ENCODE results near the gene ZNF716. TPM values are rescaled to one million over a fixed set of nuclear protein-coding genes. Genes with fewer than 3 reads are reported as not detected.
"Not testable (repeated sequence)": the region's sequence is repeated elsewhere in the genome, so short reads cannot be mapped to it uniquely, and the experiment has no call there.

The ZNF716 gene
- total RNA-seq, 1 experiment from 2014 or later, result not detected

DNA sequence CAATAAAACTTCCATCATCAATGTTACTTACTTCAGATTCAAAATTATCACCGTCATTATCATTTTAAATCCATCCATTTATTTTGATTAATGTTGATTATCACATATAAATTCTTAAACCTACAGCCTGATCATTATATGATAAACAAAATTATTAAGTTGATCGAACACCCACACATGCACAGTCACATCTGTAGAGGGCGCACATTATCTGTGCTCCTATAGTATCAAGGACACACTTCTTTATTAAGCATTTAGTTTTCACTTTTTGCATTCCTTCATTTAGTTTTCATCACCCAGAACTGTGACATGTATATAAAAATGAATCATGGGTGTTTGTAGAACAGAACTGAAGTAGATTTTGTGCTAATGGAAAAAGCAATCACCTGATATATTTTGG lies 26.2 kb upstream of the ZNF716 start:
- no peaks in the 10 kb centered on the region for H3K27me3 ChIP-seq
- DNase-seq, result no peak
- H3K36me3 ChIP-seq, result no peaks in the 10 kb centered on the region
- no peak overlapping the region for H3K4me3 ChIP-seq
- H3K9me3 ChIP-seq, result no peaks in the 10 kb centered on the region

DNA sequence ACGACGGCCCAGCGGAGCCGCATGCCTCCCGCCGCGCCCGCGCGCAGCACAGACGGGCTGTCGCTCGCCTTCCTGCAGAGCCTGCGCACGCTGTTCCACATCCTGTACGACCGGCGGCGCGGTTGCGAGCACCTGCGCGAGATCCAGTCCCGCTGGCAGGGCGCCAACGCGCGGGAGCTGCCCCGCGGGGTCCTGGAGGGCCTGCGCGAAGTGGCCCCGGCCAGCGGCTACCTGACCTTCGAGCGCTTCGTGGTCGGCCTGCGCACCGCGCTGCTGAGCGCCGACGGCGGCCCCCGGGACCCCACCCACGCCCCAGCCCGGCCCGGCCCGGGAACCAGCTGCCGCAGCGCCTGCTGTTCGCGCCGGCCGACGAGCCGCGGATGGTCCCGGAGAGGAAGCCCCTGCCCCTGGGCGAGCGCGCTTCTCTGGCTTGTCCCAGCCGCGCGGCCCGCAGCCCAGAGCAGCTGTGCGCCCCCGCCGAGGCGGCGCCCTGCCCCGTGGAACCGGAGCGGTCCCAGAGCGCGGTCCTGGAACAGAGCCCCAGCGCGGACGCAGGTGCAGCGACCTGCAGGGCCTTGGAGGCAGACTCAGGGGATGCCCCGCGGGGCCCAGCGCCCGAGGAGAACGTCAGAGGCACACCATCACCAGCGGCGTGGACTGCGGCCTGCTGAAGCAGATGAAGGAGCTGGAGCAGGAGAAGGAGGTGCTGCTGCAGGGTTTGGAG lies 25.3 kb upstream of the ZNF716 start:
- Histone ChIP-seq H3K9me3 (no peaks in the 10 kb centered on the region), H3K4me3 (no peak overlapping the region), H3K27me3 (no peaks in the 10 kb centered on the region), H3K36me3 (no peaks in the 10 kb centered on the region)
- DNase-seq, result no peak

DNA sequence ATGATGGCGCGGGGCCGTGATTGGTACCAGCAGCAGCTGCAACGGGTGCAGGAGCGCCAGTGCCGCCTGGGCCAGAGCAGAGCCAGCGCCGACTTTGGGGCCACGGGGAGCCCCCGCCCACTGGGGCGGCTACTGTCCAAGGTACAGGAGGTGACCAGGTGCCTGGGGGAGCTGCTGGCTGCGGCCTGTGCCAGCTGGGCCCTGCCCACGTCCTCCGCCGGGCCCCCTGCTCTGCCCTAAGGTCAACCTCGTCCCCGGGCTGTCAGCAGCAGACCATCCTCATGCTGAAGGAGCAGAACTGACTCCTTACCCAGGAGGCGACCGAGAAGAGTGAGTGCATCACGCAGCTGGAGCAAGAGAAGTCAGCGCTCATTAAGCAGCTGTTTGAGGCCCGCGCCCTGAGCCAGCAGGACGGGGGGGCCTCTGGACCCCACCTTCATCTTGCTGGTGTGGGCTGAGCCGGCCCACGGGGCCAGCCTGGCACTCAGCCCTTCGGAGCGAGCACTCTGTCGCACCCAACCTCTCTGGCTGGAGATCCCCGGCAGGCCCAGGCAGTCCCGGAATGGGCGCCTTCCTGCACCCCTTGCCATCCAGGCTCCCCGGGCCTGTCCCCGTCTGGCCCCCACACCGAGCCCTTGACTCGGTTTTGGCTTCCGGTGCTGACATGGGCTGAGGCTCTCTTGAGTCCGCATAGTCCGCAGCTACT lies 24.6 kb upstream of the ZNF716 start:
- no peaks in the 10 kb centered on the region for H3K36me3 ChIP-seq
- H3K4me3 ChIP-seq, result no peak overlapping the region
- DNase-seq, result no peak
- H3K27me3 ChIP-seq, result no peaks in the 10 kb centered on the region
- no peaks in the 10 kb centered on the region for H3K9me3 ChIP-seq

DNA sequence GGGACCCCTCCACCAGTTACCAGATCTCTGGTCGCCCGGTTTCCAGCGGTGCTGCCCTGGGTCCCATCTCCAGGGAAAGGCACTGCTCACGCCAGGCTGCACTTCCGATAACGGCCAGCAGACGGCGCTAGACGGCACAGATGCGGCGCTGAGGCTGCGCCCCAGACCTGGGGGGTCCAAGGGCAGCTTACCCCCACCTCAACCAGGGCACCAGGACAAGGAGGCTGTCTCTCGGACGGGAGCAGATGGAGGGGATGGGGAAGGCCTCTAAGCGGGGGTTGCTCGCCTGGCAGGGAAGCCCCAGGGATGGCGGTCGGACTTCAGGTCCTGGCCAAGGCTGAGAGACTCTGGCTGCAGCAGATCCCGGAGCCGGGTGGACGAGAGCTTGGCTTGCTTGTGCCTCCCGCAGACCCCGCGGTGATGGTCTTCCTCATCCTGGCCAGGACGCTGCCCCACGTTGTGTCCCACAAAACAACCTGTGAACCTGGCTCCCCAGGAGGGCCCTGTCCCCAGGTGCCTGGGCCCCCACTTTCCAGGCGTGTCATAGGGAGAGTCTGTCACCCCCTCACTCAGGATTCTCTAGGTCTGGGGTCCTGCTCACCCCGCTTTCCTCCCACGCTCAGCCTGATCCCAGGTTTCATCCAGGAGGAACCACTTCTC lies 23.9 kb upstream of the ZNF716 start:
- no peak overlapping the region for H3K4me3 ChIP-seq
- H3K27me3 ChIP-seq, result no peaks in the 10 kb centered on the region
- H3K36me3 ChIP-seq, result no peaks in the 10 kb centered on the region
- no peaks in the 10 kb centered on the region for H3K9me3 ChIP-seq
- DNase-seq, result no peak

DNA sequence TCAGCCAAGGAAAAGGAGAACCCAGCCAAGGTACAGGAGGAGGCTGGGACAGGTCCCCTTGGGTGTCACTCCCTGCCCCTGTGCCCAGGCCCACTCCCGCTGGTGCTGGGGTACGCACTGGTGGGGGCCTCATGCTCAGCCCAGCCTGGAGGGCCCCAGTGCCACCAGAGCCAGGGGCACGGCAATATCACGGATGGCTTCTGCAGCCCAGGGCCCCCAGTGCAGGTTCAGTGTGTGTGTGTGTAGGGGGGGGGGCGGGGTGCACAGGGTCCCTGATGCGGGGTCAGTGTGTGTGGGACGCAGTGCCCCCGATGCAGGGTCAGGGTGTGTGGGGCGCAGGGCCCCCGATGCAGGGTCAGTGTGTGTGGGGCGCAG lies 23.4 kb upstream of the ZNF716 start:
- Histone ChIP-seq H3K36me3 (no peaks in the 10 kb centered on the region), H3K27me3 (no peaks in the 10 kb centered on the region), H3K9me3 (no peaks in the 10 kb centered on the region), H3K4me3 (no peak overlapping the region)
- DNase-seq, result no peak

DNA sequence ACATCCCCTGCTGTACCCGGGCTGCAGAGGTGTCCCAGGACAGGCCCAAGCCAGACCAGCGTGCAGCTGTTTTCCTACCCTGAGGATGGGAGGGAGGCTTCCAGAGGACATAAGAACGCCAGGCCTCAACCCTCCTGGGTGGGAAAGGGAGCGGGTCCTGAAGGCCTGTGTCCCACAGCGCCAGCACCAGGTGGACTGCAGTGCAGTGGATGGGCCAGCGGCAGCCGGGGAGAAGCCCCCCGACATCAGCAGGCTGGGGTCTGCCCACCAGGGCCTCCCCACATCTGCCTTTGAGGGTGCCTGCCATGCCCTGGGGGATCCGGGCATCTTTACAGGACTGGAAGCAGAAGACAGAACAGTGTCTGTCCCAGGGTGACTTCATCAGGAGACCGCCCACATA lies 22.8 kb upstream of the ZNF716 start:
- Histone ChIP-seq H3K9me3 (no peaks in the 10 kb centered on the region), H3K27me3 (no peaks in the 10 kb centered on the region), H3K36me3 (no peaks in the 10 kb centered on the region), H3K4me3 (no peak overlapping the region)
- DNase-seq, result no peak

DNA sequence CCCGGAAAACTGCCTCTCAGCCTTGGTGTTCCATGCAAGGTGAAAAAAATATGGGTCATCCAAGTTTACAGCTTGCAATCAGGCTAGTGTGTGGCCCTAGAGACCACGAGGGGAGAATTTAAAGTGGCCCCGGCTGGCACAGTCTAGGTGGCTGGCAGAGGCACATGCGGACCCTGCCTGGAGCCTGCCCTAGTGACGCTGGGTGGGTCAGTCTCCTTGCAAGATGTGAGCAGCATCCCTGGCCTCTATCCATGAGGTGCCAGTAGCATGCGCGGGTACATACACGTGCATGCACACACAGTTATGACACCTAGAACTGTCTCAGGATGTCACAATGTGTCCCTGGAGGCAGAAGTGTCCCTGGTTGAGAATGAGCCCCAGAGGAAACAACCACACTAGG lies 22.4 kb upstream of the ZNF716 start:
- DNase-seq, result no peak
- Histone ChIP-seq H3K9me3 (no peaks in the 10 kb centered on the region), H3K36me3 (no peaks in the 10 kb centered on the region), H3K27me3 (no peaks in the 10 kb centered on the region), H3K4me3 (no peak overlapping the region)

DNA sequence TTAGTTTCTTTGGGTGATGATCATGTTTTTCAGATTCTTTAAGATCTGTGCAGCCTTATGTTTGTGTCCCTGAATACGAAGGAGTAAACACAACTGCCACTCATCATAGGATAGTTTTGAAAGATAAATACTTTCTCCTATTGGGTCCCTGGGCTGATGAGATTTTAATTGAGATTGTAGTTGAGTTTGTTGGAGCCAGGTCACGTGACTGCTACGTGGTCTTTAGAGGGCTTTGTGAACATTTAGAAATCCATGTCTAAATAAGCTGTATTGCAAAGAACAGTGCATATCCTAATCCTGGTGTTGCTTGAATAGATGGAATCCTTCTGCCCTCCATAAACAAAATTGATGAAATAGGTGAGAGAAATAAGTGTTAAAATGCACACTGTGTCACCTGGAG lies 17.4 kb upstream of the ZNF716 start:
- no peaks in the 10 kb centered on the region for H3K36me3 ChIP-seq
- H3K27me3 ChIP-seq, result no peaks in the 10 kb centered on the region
- no peak for DNase-seq
- H3K4me3 ChIP-seq, result no peak overlapping the region
- no peaks in the 10 kb centered on the region for H3K9me3 ChIP-seq

DNA sequence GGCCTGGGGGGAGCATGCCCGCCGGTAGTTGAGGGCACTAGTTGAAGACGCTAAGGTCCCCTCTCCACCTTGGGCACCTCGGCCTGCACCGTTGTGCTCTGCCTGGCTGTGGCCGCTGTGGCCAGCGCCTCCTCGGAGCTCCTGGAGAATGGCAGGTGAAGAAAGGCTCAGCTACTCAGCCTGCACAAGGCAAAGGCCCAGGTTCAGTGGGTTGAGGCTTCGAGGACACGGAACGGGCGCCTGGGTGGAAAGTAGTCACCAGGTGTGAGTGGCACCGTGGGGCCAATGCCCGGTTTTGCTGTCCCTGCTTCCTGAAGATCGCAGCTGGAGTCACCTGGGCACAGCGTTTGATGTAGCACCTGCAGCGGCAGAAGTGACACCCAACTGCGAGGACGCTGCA lies 12.4 kb upstream of the ZNF716 start:
- no peaks in the 10 kb centered on the region for H3K36me3 ChIP-seq
- H3K27me3 ChIP-seq, result no peaks in the 10 kb centered on the region
- H3K4me3 ChIP-seq, result no peak overlapping the region
- no peaks in the 10 kb centered on the region for H3K9me3 ChIP-seq
- DNase-seq, result no peak

DNA sequence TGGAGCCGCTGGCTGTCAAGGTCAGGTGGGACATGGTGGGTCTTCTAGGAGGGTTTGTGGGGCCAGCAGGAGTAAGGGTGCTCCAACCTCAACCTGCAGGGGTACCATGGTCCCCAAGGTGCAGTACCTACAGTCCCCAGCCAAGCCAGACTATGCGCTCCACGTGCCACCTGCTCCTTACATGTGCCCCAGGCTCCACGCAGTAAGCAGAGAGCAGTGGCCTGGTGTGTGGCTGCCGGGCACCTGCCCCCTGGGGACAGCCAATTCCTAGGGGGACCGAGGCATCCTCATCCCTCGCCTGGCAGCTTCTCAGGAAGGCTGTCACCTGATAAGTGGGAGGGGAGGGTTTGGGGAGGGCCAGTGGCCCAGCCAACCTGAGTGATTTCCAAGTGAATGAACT lies 11.7 kb upstream of the ZNF716 start:
- DNase-seq, result no peak
- Histone ChIP-seq H3K36me3 (no peaks in the 10 kb centered on the region), H3K4me3 (no peak overlapping the region), H3K27me3 (no peaks in the 10 kb centered on the region), H3K9me3 (no peaks in the 10 kb centered on the region)

DNA sequence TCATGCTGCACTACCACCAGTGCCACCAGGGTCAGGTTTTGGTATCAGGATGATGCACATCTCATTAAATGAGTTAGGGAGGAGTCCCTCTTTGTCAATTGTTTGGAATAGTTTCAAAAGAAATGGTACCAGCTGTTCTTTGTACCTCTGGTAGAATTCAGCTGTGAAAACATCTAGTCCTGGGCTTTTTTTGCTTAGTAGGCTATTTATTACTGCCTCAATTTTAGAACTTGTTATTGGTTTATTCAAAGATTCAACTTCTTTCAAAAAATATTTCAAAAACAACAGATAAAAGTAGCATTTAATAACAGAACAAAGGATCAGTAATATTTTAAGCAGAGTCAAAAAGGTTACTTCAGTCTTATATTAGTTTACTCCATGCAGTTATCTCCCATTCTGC lies 6.4 kb upstream of the ZNF716 start:
- H3K4me3 ChIP-seq, result no peak overlapping the region
- no peak for DNase-seq
- H3K9me3 ChIP-seq, result no peaks in the 10 kb centered on the region
- no peaks in the 10 kb centered on the region for H3K36me3 ChIP-seq
- H3K27me3 ChIP-seq, result no peaks in the 10 kb centered on the region

DNA sequence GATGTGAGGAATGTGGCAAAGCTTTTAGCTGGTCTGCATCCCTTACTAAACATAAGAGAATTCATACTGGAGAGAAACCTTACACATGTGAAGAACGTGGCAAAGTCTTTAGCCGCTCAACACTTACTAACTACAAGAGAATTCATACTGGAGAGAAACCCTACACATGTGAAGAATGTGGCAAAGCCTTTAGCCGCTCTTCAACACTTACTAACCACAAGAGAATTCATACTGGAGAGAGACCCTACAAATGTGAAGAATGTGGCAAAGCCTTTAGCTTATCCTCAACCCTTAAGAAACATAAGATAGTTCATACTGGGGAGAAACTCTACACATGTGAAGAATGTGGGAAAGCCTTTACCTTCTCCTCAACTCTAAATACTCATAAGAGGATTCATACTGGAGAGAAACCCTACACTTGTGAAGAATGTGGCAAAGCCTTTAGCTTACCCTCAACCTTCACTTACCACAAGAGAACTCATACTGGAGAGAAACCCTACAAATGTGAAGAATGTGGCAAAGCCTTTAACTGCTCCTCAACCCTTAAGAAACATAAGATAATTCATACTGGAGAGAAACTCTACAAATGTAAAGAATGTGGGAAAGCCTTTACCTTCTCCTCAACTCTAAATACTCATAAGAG lies 19.3 kb downstream of the ZNF716 start:
- not testable (repeated sequence) for H3K36me3 ChIP-seq, H3K4me3 ChIP-seq, DNase-seq, H3K27me3 ChIP-seq
- H3K9me3 ChIP-seq, result peaks cover 15% of the 10 kb centered on the region; the same call in 1 of the 2 replicates

DNA sequence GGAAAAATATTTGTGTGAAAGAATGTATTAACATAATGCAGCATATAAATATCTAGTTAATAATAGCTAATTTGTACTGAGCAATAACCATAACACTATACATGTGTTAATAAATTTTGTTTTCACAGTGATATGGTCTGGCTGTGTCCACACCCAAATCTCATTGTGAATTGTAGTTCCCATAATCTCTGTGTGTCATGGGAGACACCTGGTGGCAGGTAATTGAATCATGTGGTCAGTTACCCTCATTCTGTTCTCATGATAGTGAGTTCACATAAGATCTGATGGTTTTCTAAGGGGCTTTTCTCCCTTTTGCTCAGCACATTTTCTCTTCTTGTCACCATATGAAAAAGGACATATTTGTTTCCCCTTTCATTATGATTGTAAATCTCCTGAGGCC lies 30.3 kb downstream of the ZNF716 start:
- DNase-seq, H3K27me3 ChIP-seq, H3K36me3 ChIP-seq, H3K4me3 ChIP-seq, H3K9me3 ChIP-seq: not testable (repeated sequence)

DNA sequence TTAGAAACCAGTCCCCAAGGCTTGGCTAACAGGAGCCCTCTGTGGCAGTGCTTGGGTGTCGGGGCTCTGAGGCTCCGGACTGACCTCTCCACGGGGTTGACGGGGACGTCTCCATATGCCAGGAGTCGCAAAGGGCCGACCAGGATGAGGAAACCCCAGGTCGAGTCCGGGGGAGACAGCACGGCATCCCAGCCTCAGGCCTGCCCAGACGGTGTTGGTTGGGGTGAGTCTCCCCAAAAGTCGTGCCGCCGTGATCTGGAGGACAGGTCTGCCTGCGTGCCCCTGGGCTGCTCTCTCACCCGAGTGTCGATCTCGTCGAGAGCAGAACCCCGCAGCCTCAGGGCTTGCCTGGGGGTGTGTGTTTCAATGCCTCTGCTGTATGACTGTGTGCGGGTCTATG lies 35.0 kb downstream of the ZNF716 start:
- H3K4me3 ChIP-seq, DNase-seq, H3K9me3 ChIP-seq, H3K36me3 ChIP-seq, H3K27me3 ChIP-seq: not testable (repeated sequence)

DNA sequence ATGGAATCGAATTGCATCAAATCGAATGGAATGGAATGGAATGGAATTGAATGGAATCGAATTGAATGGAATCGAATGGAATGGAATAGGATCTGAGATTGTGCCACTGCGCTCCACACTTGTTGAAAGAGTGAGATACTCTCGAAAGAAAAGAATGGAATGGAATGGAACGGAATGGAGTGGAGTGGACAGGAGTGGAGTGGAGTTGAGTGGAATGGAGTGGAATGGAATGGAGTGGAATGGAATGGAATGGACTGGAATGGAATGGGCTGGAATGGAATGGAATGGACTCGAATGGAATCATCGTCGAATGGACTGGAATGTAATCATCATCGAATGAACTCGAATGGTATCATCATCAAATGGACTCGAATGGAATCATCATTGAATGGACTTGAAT lies 38.0 kb downstream of the ZNF716 start:
- H3K4me3 ChIP-seq, result no peak overlapping the region
- no peaks in the 10 kb centered on the region for H3K36me3 ChIP-seq
- no peaks in the 10 kb centered on the region for H3K27me3 ChIP-seq
- DNase-seq, result no peak
- H3K9me3 ChIP-seq, result peaks cover 2% of the 10 kb centered on the region; the same call in 1 of the 2 replicates

DNA sequence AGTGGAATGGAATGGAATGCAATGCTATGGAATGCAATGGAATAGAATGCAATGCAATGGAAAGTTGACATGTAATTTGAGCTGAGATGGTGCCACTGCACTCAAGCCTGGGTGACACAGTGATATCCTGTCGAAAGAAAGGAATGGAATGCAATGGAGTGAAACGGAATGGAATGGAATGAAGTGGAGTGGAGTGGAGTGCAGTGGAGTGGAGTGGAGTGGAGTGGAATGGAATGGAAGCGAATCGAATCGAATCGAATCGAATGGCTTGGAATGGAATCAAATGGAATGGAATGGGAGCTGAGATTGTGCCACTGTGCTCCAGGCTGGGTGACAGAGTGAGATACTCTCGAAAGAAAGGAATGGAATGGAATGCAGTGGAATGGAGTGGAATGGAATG lies 45.1 kb downstream of the ZNF716 start:
- DNase-seq, H3K27me3 ChIP-seq, H3K9me3 ChIP-seq, H3K36me3 ChIP-seq, H3K4me3 ChIP-seq: not testable (repeated sequence)

DNA sequence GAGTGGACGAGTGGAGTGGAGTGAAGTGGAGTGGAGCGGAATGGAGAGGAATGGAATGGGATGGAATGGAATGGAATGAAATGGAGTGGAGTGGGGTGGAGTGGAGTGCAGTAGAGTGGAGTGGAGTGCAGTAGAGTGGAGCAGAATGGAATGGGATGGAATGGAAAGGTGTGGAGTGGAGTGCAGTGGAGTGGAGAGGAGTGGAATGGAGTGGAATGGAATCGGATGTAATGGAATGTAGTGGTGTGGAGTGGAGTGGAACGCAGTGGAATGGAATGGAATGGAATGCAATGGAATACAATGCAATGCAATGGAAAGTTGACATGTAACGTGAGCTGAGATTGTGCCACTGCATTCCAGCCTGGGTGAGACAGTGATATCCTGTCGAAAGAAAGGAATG lies 46.4 kb downstream of the ZNF716 start:
- Histone ChIP-seq H3K4me3 (no peak overlapping the region), H3K9me3 (no peaks in the 10 kb centered on the region; the same call in 1 of the 2 replicates), H3K36me3 (no peaks in the 10 kb centered on the region), H3K27me3 (no peaks in the 10 kb centered on the region)
- no peak for DNase-seq
